Nephron progenitor cell (in vitro differentiated cells): ENCODE measurements around the gene OLFML2A.
"Not testable (repeated sequence)": the region's sequence is repeated elsewhere in the genome, so short reads cannot be mapped to it uniquely, and the experiment has no call there.

Source experiments
- DNase-seq: peaks from one replicate; pipeline ENCODE4 v3.0.0; 2021
- H3K27ac Mint-ChIP-seq: 2 replicates; pipeline ENCODE4 v1.8.0; 2021; ENCODE audit warnings: mild to moderate bottlenecking, moderate library complexity, mixed read lengths
- H3K27me3 Mint-ChIP-seq: 2 replicates; pipeline ENCODE4 v1.8.0; 2021; ENCODE audit warnings: mild to moderate bottlenecking, low read depth, mixed read lengths; ENCODE audit not compliant: poor library complexity
- H3K36me3 Mint-ChIP-seq: 2 replicates; pipeline ENCODE4 v1.8.0; 2021; ENCODE audit warnings: low read depth, mixed read lengths
- H3K4me1 Mint-ChIP-seq: 2 replicates; pipeline ENCODE4 v1.8.0; 2021; ENCODE audit warnings: mixed read lengths
- H3K4me3 Mint-ChIP-seq: 2 replicates; pipeline ENCODE4 v1.8.0; 2021; ENCODE audit warnings: mild to moderate bottlenecking, moderate library complexity, mixed read lengths
- H3K9me3 Mint-ChIP-seq: 2 replicates; pipeline ENCODE4 v1.8.0; 2021; ENCODE audit warnings: mild to moderate bottlenecking, moderate library complexity, mixed read lengths
- TF ChIP-seq, protein P1 (sequence below): fragments of 200-600 bp; sonication (generic); IDR thresholded peaks from 2 replicates; pipeline ENCODE4 v1.5.0; 2021; ENCODE audit warnings: antibody characterized with exemption

Gene OLFML2A

DNA sequence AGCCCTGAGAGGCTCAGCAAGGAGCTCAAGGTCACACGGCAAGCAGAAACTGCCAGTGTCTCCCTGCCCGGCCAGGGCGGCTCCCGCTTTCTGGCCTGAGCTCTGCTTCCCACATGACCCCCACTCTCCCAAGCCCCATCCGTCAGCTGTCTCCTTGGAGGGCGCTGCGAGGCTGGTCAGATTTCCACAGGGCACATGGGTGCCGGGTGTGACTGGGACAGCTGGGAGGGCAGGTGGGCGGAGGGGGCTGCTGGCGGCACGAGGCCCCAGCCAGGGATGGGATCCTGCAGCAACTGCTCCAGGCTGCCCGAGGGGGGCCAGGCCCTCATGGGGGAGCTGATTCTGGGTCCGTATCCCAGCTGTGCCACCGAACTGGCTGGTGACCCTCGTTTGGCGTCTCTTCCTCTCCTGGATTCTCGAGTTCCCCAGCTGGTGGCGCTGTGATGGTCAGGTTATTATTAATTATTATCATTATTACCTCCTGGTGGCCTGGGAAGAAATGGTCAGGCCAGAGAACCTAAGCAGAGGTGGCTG is 63.4 kb downstream of the OLFML2A start:
- no peak overlapping the region for H3K4me3 Mint-ChIP-seq
- H3K4me1 Mint-ChIP-seq = peaks cover 27% of the 10 kb centered on the region
- peaks cover 5% of the 10 kb centered on the region for H3K27me3 Mint-ChIP-seq
- DNase-seq = no peak
- H3K27ac Mint-ChIP-seq = no peak overlapping the region
- H3K36me3 Mint-ChIP-seq = no peaks in the 10 kb centered on the region
- TF ChIP-seq, protein P1, sequence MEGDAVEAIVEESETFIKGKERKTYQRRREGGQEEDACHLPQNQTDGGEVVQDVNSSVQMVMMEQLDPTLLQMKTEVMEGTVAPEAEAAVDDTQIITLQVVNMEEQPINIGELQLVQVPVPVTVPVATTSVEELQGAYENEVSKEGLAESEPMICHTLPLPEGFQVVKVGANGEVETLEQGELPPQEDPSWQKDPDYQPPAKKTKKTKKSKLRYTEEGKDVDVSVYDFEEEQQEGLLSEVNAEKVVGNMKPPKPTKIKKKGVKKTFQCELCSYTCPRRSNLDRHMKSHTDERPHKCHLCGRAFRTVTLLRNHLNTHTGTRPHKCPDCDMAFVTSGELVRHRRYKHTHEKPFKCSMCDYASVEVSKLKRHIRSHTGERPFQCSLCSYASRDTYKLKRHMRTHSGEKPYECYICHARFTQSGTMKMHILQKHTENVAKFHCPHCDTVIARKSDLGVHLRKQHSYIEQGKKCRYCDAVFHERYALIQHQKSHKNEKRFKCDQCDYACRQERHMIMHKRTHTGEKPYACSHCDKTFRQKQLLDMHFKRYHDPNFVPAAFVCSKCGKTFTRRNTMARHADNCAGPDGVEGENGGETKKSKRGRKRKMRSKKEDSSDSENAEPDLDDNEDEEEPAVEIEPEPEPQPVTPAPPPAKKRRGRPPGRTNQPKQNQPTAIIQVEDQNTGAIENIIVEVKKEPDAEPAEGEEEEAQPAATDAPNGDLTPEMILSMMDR = no peak
- no peaks in the 10 kb centered on the region for H3K9me3 Mint-ChIP-seq

DNA sequence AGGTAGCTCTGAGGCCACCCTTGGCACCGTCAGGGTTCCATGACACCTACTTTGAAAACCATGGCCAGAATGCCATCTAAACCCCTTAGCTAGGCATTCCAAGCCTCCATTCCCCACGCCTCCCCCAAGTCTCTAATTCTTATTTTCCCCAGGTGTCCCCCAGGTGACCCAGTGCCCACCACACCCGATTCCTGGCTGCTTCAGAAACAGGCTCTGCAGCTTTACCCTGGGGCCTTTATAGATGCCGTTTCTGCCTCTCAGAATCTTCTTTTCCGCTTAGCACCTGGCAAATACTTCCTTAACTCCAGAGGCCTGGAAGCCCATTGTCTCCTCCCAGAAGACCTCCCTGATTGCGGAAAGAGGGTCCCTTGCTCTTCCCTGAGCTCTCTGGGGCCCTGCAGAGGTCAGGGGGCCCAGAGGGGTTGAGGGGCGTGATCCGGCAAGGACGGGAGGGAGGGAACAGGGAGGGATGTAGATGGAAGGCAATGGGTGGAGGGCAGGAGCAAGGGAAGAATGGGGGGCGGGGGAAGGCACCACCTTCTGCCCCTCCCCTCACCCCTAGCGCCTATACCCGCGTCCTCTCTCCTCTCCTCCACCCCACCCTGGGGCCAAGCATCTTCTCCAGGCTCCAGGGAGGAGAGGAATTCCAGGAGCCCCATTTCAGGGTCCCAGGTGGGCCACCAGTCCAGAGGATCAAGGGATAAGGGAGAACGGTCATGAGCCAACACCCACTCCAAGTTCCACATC is 64.3 kb downstream of the OLFML2A start:
- H3K9me3 Mint-ChIP-seq = no peaks in the 10 kb centered on the region
- TF ChIP-seq, protein P1 = no peak
- no peak overlapping the region for H3K27ac Mint-ChIP-seq
- peaks cover 33% of the 10 kb centered on the region for H3K4me1 Mint-ChIP-seq
- no peak for DNase-seq
- H3K4me3 Mint-ChIP-seq = no peak overlapping the region
- peaks cover 5% of the 10 kb centered on the region for H3K27me3 Mint-ChIP-seq
- no peaks in the 10 kb centered on the region for H3K36me3 Mint-ChIP-seq

DNA sequence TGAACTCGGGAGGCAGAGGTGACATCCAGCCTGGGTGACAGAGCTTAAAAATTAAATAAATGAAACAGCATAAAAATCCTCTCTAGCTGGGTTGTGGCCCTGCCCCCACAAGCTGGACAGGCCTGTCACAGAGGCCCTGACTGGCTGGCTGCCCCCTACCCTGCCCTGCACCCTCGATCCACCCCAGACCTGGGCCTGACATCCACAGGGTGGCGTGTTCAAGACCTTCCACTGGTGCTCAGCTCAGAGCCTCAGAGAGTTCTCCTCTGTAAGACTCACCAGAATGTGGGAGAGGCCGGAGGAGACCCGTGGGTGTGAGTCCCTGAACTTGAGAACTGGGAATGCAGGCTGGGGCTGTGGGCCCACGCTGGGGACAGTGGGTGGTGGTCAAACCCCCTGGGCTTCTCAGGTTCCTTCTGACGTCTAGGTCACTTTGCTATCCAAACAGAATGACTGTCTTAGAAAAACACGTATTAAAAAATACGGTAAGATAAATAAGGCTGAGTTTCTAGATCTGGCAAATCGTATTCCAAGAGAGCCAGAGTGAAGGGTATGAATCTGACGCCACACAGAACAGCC is 66.6 kb downstream of the OLFML2A start:
- TF ChIP-seq, protein P1 = no peak
- Mint-ChIP-seq H3K36me3 (no peaks in the 10 kb centered on the region), H3K9me3 (no peaks in the 10 kb centered on the region), H3K27ac (peak overlapping the region; percentile 79), H3K4me3 (no peak overlapping the region), H3K27me3 (peaks cover 9% of the 10 kb centered on the region), H3K4me1 (peaks cover 30% of the 10 kb centered on the region)
- no peak for DNase-seq

DNA sequence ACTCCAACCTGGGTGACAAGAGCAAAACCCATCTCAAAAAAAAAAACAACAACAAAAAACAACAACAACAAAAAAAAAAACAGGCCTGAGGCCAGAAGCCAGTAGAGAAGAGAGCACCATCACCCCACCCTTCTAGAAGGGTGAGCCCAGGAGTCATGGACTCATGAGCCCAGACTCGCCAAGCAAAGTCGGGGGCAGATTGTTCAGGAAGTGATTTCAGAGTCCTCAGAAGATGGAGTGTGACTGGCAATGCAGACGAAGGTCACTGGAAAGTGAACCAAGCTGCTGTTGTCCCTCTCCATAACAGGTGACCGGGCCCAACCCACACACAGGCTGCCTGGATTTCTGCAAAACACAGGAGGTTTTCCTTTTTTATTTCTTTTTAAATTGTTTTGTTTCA is 67.4 kb downstream of the OLFML2A start:
- DNase-seq = no peak
- Mint-ChIP-seq H3K9me3 (no peaks in the 10 kb centered on the region), H3K27me3 (peaks cover 9% of the 10 kb centered on the region), H3K4me3 (no peak overlapping the region), H3K4me1 (peaks cover 30% of the 10 kb centered on the region), H3K36me3 (no peaks in the 10 kb centered on the region), H3K27ac (no peak overlapping the region)
- TF ChIP-seq, protein P1 = no peak

DNA sequence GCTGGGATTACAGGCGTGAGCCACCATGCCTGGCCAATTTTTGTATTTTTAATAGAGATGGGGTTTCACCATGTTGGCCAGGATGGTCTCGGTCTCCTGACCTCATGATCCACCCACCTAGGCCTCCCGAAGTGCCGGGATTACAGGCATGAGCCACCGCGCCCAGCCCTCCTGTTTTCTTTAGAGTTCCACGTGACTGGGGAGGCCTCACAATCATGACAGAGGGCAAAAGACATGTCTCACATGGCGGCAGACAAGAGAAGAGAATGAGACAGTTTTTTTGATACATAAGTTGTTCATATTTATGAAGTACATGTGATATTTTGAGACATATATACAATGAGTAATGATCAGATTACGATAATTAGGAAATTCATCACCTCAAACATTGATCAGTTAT is 69.5 kb downstream of the OLFML2A start:
- peaks cover 12% of the 10 kb centered on the region for H3K27me3 Mint-ChIP-seq
- H3K4me3 Mint-ChIP-seq, H3K9me3 Mint-ChIP-seq: not testable (repeated sequence)

DNA sequence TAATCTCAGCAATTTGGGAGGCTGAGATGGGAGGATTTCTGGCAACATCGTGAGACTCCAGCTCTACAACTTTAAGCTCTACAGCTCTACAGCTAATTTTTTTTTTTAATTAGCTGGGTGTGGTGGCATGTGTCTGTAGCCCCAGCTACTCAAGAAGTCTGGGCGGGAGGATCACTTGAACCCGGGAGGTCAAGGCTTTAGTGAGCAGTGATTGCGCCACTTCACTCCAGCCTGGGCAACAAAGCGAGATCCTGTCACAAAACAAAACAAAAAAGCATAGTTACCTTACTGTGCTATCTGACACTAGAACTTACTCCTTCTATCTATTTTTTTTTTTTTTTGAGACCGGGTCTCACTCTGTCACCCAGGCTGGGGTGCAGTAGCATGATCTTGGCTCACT is 70.0 kb downstream of the OLFML2A start:
- Mint-ChIP-seq H3K4me3 (no peak overlapping the region), H3K27ac (no peak overlapping the region), H3K36me3 (no peaks in the 10 kb centered on the region), H3K27me3 (peaks cover 12% of the 10 kb centered on the region), H3K4me1 (peaks cover 26% of the 10 kb centered on the region), H3K9me3 (no peaks in the 10 kb centered on the region)
- TF ChIP-seq, protein P1 = no peak
- no peak for DNase-seq

More for the DNA sequence above, 69.5 kb downstream of the OLFML2A start:
- H3K36me3 Mint-ChIP-seq, DNase-seq, H3K27ac Mint-ChIP-seq: not testable (repeated sequence)
- peaks cover 26% of the 10 kb centered on the region for H3K4me1 Mint-ChIP-seq
